ENCODE measurements around the gene TMEM132C.

Gene TMEM132C

GRCh38 chr12:128353301-128353700, 86.3 kb downstream of the TMEM132C start:
- H3K4me3 ChIP-seq (ENCODE audit: insufficient read depth, low read length, poor library complexity, severe bottlenecking): no peak overlapping the region
- no peaks in the 10 kb centered on the region for H3K36me3 ChIP-seq (ENCODE audit: low read length)
- H3K9ac ChIP-seq (ENCODE audit: low read length): no peak overlapping the region
- no peaks in the 10 kb centered on the region for H4K20me1 ChIP-seq (ENCODE audit: low read depth, low read length)
- TF ChIP-seq CTCF (IDR thresholded peaks at IDR 0.05; ENCODE audit: insufficient read depth, low read length, poor library complexity, severe bottlenecking): no peak
- no peak for TF ChIP-seq EZH2phosphoT487 (conservative IDR thresholded peaks at IDR 0.05; ENCODE audit: low read length)
- no peak overlapping the region for H2AFZ ChIP-seq (ENCODE audit: low read depth, low read length, severe bottlenecking)
- H3K27ac ChIP-seq (ENCODE audit: low read depth, low read length): no peak overlapping the region
- no peak overlapping the region for H3K4me2 ChIP-seq (ENCODE audit: low read depth, low read length, poor library complexity, severe bottlenecking)
- no peaks in the 10 kb centered on the region for H3F3A ChIP-seq (ENCODE audit: insufficient read depth)
- H3K9me2 ChIP-seq (replicated peaks; ENCODE audit: insufficient read depth, low read length): no peaks in the 10 kb centered on the region
- H3K79me2 ChIP-seq (ENCODE audit: insufficient read depth, low read length): no peaks in the 10 kb centered on the region
- H3K9me3 ChIP-seq (ENCODE audit: insufficient read depth, low read length): no peaks in the 10 kb centered on the region
- no peaks in the 10 kb centered on the region for H3K27me3 ChIP-seq (ENCODE audit: low read length)

GRCh38 chr12:128356547-128356946, 89.6 kb downstream of the TMEM132C start:
- H3K27ac ChIP-seq (ENCODE audit: low read depth, low read length): no peak overlapping the region
- H3K27me3 ChIP-seq (ENCODE audit: low read length): no peaks in the 10 kb centered on the region
- TF ChIP-seq CTCF (IDR thresholded peaks at IDR 0.05; ENCODE audit: insufficient read depth, low read length, poor library complexity, severe bottlenecking) (no peak), EZH2phosphoT487 (conservative IDR thresholded peaks at IDR 0.05; ENCODE audit: low read length) (no peak)
- H3K9me2 ChIP-seq (replicated peaks; ENCODE audit: insufficient read depth, low read length): no peaks in the 10 kb centered on the region
- no peak overlapping the region for H3K4me2 ChIP-seq (ENCODE audit: low read depth, low read length, poor library complexity, severe bottlenecking)
- no peak overlapping the region for H3K9ac ChIP-seq (ENCODE audit: low read length)
- H3K36me3 ChIP-seq (ENCODE audit: low read length): no peaks in the 10 kb centered on the region
- H2AFZ ChIP-seq (ENCODE audit: low read depth, low read length, severe bottlenecking): no peak overlapping the region
- H4K20me1 ChIP-seq (ENCODE audit: low read depth, low read length): no peaks in the 10 kb centered on the region
- H3K4me3 ChIP-seq (ENCODE audit: insufficient read depth, low read length, poor library complexity, severe bottlenecking): no peak overlapping the region
- no peaks in the 10 kb centered on the region for H3F3A ChIP-seq (ENCODE audit: insufficient read depth)
- H3K79me2 ChIP-seq (ENCODE audit: insufficient read depth, low read length): no peaks in the 10 kb centered on the region
- H3K9me3 ChIP-seq (ENCODE audit: insufficient read depth, low read length): no peaks in the 10 kb centered on the region

- Histone ChIP-seq H3K9me2 (replicated peaks; ENCODE audit: insufficient read depth, low read length) (no peaks in the 10 kb centered on the region), H3K27me3 (ENCODE audit: low read length) (no peaks in the 10 kb centered on the region), H3K9me3 (ENCODE audit: insufficient read depth, low read length) (no peaks in the 10 kb centered on the region), H3F3A (ENCODE audit: insufficient read depth) (no peaks in the 10 kb centered on the region), H4K20me1 (ENCODE audit: low read depth, low read length) (no peaks in the 10 kb centered on the region), H3K27ac (ENCODE audit: low read depth, low read length) (no peak overlapping the region), H2AFZ (ENCODE audit: low read depth, low read length, severe bottlenecking) (no peak overlapping the region), H3K9ac (ENCODE audit: low read length) (no peak overlapping the region), H3K36me3 (ENCODE audit: low read length) (no peaks in the 10 kb centered on the region), H3K4me2 (ENCODE audit: low read depth, low read length, poor library complexity, severe bottlenecking) (no peak overlapping the region), H3K4me3 (ENCODE audit: insufficient read depth, low read length, poor library complexity, severe bottlenecking) (no peak overlapping the region), H3K79me2 (ENCODE audit: insufficient read depth, low read length) (no peaks in the 10 kb centered on the region)
- no peak for TF ChIP-seq EZH2phosphoT487 (conservative IDR thresholded peaks at IDR 0.05; ENCODE audit: low read length)
- no peak for TF ChIP-seq CTCF (IDR thresholded peaks at IDR 0.05; ENCODE audit: insufficient read depth, low read length, poor library complexity, severe bottlenecking)
Observed at GRCh38 chr12:128361400-128361995, 94.5 kb downstream of the TMEM132C start.
